GM23338 (cell line): ENCODE data around the gene CDH4. TPM values are rescaled to one million over a fixed set of nuclear protein-coding genes. Genes with fewer than 3 reads are reported as not detected.

Experiments used
- ATAC-seq: fragments of 200-7000 bp; cut with Tn5 transposase; 3 replicates; pipeline ENCODE4 v1.9.1; 2020
- DNase-seq: peaks from one replicate; pipeline ENCODE4 v3.0.0-alpha.2; 2015; ENCODE audit warnings: low spot score
- H2AFZ ChIP-seq: fragments of 200-600 bp; sonication (generic); 2 replicates; pipeline ENCODE4 v1.8.0; 2016; ENCODE audit warnings: antibody characterized with exemption, mild to moderate bottlenecking, moderate library complexity
- H3F3A ChIP-seq: fragments of 200-600 bp; sonication (generic); replicated peaks from 2 replicates; pipeline ENCODE4 v1.8.0; 2017; ENCODE audit warnings: antibody characterized with exemption, mixed run types, low read depth
- H3K27ac ChIP-seq: fragments of 200-600 bp; sonication (generic); 2 replicates; pipeline ENCODE4 v1.6.1; 2016; ENCODE audit warnings: low read depth
- H3K27me3 ChIP-seq: fragments of 200-600 bp; sonication (generic); 2 replicates; pipeline ENCODE4 v1.8.0; 2016; ENCODE audit warnings: mild to moderate bottlenecking, mixed run types, moderate library complexity; ENCODE audit not compliant: insufficient read depth
- H3K36me3 ChIP-seq: fragments of 200-600 bp; sonication (generic); 2 replicates; pipeline ENCODE4 v1.8.0; 2016; ENCODE audit warnings: mild to moderate bottlenecking; ENCODE audit not compliant: insufficient read depth
- H3K4me1 ChIP-seq: fragments of 200-600 bp; sonication (generic); 2 replicates; pipeline ENCODE4 v1.8.0; 2016; ENCODE audit warnings: mild to moderate bottlenecking, moderate library complexity; ENCODE audit not compliant: insufficient read depth
- H3K4me2 ChIP-seq: fragments of 200-600 bp; sonication (generic); 2 replicates; pipeline ENCODE4 v1.7.1; 2017; ENCODE audit warnings: mixed run types
- H3K4me3 ChIP-seq: fragments of 200-600 bp; sonication (generic); 2 replicates; pipeline ENCODE4 v1.6.1; 2016; ENCODE audit warnings: mixed run types
- H3K79me2 ChIP-seq: fragments of 200-600 bp; sonication (generic); replicated peaks from 2 replicates; pipeline ENCODE4 v1.8.0; 2017; ENCODE audit warnings: mild to moderate bottlenecking; ENCODE audit not compliant: insufficient read depth
- H3K9me2 ChIP-seq: fragments of 200-600 bp; sonication (generic); 2 replicates; pipeline ENCODE4 v1.8.0; 2017; ENCODE audit not compliant: insufficient read depth
- H4K20me1 ChIP-seq: fragments of 200-600 bp; sonication (generic); replicated peaks from 2 replicates; pipeline ENCODE4 v1.8.0; 2017; ENCODE audit warnings: mild to moderate bottlenecking; ENCODE audit not compliant: insufficient read depth
- H3K27ac Mint-ChIP-seq: 2 replicates; pipeline ENCODE4 v1.8.0; 2020; ENCODE audit warnings: inconsistent platforms, mild to moderate bottlenecking, moderate library complexity, mixed read lengths
- H3K27me3 Mint-ChIP-seq: 3 replicates; pipeline ENCODE4 v1.8.0; 2022; ENCODE audit warnings: low read depth, mild to moderate bottlenecking, moderate library complexity, mixed read lengths, inconsistent platforms; ENCODE audit not compliant: insufficient read depth, poor library complexity
- H3K36me3 Mint-ChIP-seq: 3 replicates; pipeline ENCODE4 v1.8.0; 2021; ENCODE audit warnings: low read depth, mild to moderate bottlenecking, inconsistent platforms, moderate library complexity, mixed read lengths
- H3K4me1 Mint-ChIP-seq: 3 replicates; pipeline ENCODE4 v1.8.0; 2020; ENCODE audit warnings: mild to moderate bottlenecking, inconsistent platforms, mixed read lengths
- H3K4me3 Mint-ChIP-seq: 3 replicates; pipeline ENCODE4 v1.8.0; 2021; ENCODE audit warnings: moderate library complexity, mild to moderate bottlenecking, inconsistent platforms, mixed read lengths
- H3K9me3 Mint-ChIP-seq: 3 replicates; pipeline ENCODE4 v1.8.0; 2020; ENCODE audit warnings: moderate library complexity, mild to moderate bottlenecking, inconsistent platforms, mixed read lengths
- CREB1 ChIP-seq: fragments of 250-450 bp; sonication (Bioruptor Pico); IDR thresholded peaks from 2 replicates; pipeline ENCODE4 v1.5.0; 2020; ENCODE audit warnings: low read depth, mild to moderate bottlenecking, moderate library complexity
- CTCF ChIP-seq, 2 experiments: fragments of 200-600 bp in 1 of 2; sonication (generic) in 1 of 2; conservative IDR thresholded peaks; 2 replicates each; pipeline versions ENCODE4 v1.5.1 to v1.6.1; 2016 to 2017; ENCODE audit warnings: antibody characterized with exemption in 2 of 2, low read depth in 2 of 2, mild to moderate bottlenecking in 2 of 2, moderate library complexity in 1 of 2
- EZH2 ChIP-seq: fragments of 200-600 bp; sonication (generic); IDR thresholded peaks from one replicate; pipeline ENCODE4 v1.8.0; 2017; ENCODE audit warnings: antibody characterized with exemption, mild to moderate bottlenecking, low read depth; ENCODE audit not compliant: unreplicated experiment
- EZH2phosphoT487 ChIP-seq: fragments of 200-600 bp; sonication (generic); IDR thresholded peaks from one replicate; pipeline ENCODE4 v1.8.1; 2018; ENCODE audit warnings: antibody characterized with exemption; ENCODE audit not compliant: unreplicated experiment
- JUNB ChIP-seq: IDR thresholded peaks from one replicate; pipeline ENCODE4 v1.6.1; 2016; ENCODE audit warnings: antibody characterized with exemption; ENCODE audit not compliant: unreplicated experiment
- NANOG ChIP-seq: IDR thresholded peaks from 2 replicates; pipeline ENCODE4 v1.6.1; 2016; ENCODE audit warnings: antibody characterized with exemption, borderline replicate concordance
- POLR2AphosphoS5 ChIP-seq: IDR thresholded peaks from 2 replicates; pipeline ENCODE4 v1.6.1; 2016; ENCODE audit warnings: antibody characterized with exemption, low read depth
- STAT1 ChIP-seq: IDR thresholded peaks from one replicate; pipeline ENCODE4 v1.6.1; 2016; ENCODE audit warnings: antibody characterized with exemption; ENCODE audit not compliant: unreplicated experiment
- ZNF114 ChIP-seq: fragments of 250-450 bp; sonication (Bioruptor Pico); IDR thresholded peaks from 2 replicates; pipeline ENCODE4 v1.5.0; 2020; ENCODE audit warnings: mild to moderate bottlenecking, moderate library complexity
- ZNF331 ChIP-seq: fragments of 250-450 bp; sonication (Bioruptor Pico); IDR thresholded peaks from 2 replicates; pipeline ENCODE4 v1.5.0; 2020; ENCODE audit warnings: low read depth, mild to moderate bottlenecking, moderate library complexity
- ZNF462 ChIP-seq: fragments of 250-450 bp; sonication (Bioruptor Pico); IDR thresholded peaks from 2 replicates; pipeline ENCODE4 v1.5.0; 2020; ENCODE audit warnings: mild to moderate bottlenecking, moderate library complexity
- polyA plus RNA-seq: library from polyadenylated mRNA; unstranded; fragments of >200 nt; fragmentation: Nextera tagmentation; extraction: Ambion mirVana; gene quantifications from 2 replicates; pipeline ENCODE4 v1.2.1, GENCODE V29; 2016
- total RNA-seq: library from RNA; depleted of rRNA; stranded (reverse); fragments of >200 nt; shearing (Covaris generic); gene quantifications from 2 replicates; pipeline ENCODE4 v1.2.3, GENCODE V29; 2014
- TF ChIP-seq, protein P1 (sequence below): IDR thresholded peaks from one replicate; pipeline ENCODE4 v1.6.1; 2018; ENCODE audit warnings: antibody characterized with exemption; ENCODE audit not compliant: unreplicated experiment
- TF ChIP-seq, protein P2 (sequence below): IDR thresholded peaks from 2 replicates; pipeline ENCODE4 v1.6.1; 2016; ENCODE audit warnings: antibody characterized with exemption

CDH4 gene
- total and polyA plus RNA-seq, 2 experiments from 2014 or later = 1.2 to 4.2 TPM

DNA sequence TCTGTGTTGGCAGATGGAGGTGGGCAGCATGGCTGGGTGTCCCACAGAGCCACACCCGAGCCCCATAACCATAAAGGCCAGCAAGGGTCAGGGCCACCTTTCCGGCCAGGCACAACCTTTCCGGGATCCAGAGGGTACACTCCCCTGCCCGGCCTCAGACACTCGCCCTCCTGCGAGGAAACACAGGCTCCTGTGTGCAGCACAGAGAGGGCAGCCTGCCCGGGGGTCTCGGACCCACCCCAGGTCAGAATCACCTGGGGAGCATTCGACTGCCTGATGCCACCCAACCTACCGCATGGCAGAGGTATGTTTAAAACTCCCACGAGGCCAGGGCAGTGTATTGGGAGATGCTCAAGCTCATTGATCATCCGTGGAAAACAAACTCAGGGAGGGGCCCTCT is 553.3 kb downstream of the CDH4 start:
- no peak overlapping the region for H3K4me3 ChIP-seq
- H3K27me3 Mint-ChIP-seq = peaks cover 19% of the 10 kb centered on the region
- TF ChIP-seq ZNF114 (CRISPR knock-in tag) (no peak), STAT1 (no peak), JUNB (no peak), ZNF331 (CRISPR knock-in tag) (no peak), CTCF (conservative IDR thresholded peaks at IDR 0.05; ENCODE audit: low read depth in 2 of 2) (no peak), EZH2 (no peak), EZH2phosphoT487 (no peak), POLR2AphosphoS5 (no peak), CREB1 (CRISPR knock-in tag) (no peak), ZNF462 (no peak), NANOG (no peak)
- TF ChIP-seq, protein P1, sequence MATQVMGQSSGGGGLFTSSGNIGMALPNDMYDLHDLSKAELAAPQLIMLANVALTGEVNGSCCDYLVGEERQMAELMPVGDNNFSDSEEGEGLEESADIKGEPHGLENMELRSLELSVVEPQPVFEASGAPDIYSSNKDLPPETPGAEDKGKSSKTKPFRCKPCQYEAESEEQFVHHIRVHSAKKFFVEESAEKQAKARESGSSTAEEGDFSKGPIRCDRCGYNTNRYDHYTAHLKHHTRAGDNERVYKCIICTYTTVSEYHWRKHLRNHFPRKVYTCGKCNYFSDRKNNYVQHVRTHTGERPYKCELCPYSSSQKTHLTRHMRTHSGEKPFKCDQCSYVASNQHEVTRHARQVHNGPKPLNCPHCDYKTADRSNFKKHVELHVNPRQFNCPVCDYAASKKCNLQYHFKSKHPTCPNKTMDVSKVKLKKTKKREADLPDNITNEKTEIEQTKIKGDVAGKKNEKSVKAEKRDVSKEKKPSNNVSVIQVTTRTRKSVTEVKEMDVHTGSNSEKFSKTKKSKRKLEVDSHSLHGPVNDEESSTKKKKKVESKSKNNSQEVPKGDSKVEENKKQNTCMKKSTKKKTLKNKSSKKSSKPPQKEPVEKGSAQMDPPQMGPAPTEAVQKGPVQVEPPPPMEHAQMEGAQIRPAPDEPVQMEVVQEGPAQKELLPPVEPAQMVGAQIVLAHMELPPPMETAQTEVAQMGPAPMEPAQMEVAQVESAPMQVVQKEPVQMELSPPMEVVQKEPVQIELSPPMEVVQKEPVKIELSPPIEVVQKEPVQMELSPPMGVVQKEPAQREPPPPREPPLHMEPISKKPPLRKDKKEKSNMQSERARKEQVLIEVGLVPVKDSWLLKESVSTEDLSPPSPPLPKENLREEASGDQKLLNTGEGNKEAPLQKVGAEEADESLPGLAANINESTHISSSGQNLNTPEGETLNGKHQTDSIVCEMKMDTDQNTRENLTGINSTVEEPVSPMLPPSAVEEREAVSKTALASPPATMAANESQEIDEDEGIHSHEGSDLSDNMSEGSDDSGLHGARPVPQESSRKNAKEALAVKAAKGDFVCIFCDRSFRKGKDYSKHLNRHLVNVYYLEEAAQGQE = no peak
- TF ChIP-seq, protein P2, sequence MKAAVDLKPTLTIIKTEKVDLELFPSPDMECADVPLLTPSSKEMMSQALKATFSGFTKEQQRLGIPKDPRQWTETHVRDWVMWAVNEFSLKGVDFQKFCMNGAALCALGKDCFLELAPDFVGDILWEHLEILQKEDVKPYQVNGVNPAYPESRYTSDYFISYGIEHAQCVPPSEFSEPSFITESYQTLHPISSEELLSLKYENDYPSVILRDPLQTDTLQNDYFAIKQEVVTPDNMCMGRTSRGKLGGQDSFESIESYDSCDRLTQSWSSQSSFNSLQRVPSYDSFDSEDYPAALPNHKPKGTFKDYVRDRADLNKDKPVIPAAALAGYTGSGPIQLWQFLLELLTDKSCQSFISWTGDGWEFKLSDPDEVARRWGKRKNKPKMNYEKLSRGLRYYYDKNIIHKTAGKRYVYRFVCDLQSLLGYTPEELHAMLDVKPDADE = no peak
- no peaks in the 10 kb centered on the region for H3K9me2 ChIP-seq
- H3K27ac Mint-ChIP-seq = no peak overlapping the region
- no peaks in the 10 kb centered on the region for H3K79me2 ChIP-seq
- DNase-seq (no peak), ATAC-seq (no peak)
- H3K4me1 Mint-ChIP-seq = peaks cover 18% of the 10 kb centered on the region
- no peaks in the 10 kb centered on the region for H3F3A ChIP-seq
- H3K27me3 ChIP-seq = no peaks in the 10 kb centered on the region
- H3K9me3 Mint-ChIP-seq = no peaks in the 10 kb centered on the region
- no peaks in the 10 kb centered on the region for H3K36me3 Mint-ChIP-seq
- H4K20me1 ChIP-seq = no peaks in the 10 kb centered on the region
- no peaks in the 10 kb centered on the region for H3K4me1 ChIP-seq
- no peak overlapping the region for H3K4me2 ChIP-seq
- H3K4me3 Mint-ChIP-seq = no peak overlapping the region
- H2AFZ ChIP-seq = no peak overlapping the region
- no peaks in the 10 kb centered on the region for H3K36me3 ChIP-seq
- no peak overlapping the region for H3K27ac ChIP-seq
